ENCODE results near the gene TECR.
"Not testable (repeated sequence)": the region's sequence is repeated elsewhere in the genome, so short reads cannot be mapped to it uniquely, and the experiment has no call there.

Gene TECR

GRCh38 chr19:14585187-14585586, 55.8 kb downstream of the TECR start:
- DNase-seq (ENCODE audit: low spot score) = not testable (repeated sequence)

- DNase-seq (ENCODE audit: low spot score) = not testable (repeated sequence)
Observed at GRCh38 chr19:14589433-14589832, 60.0 kb downstream of the TECR start.

- no peak for DNase-seq (ENCODE audit: low spot score)
Observed at GRCh38 chr19:14595558-14595957, 66.2 kb downstream of the TECR start.

GRCh38 chr19:14599548-14600147, 70.3 kb downstream of the TECR start:
- DNase-seq (ENCODE audit: low spot score) = no peak

GRCh38 chr19:14603990-14604387, 74.6 kb downstream of the TECR start:
- no peak for DNase-seq (ENCODE audit: low spot score)

GRCh38 chr19:14606627-14607026, 77.2 kb downstream of the TECR start:
- DNase-seq (ENCODE audit: low spot score) = no peak

- DNase-seq (ENCODE audit: low spot score) = no peak
Observed at GRCh38 chr19:14611051-14611450, 81.7 kb downstream of the TECR start.

GRCh38 chr19:14612242-14612641, 82.8 kb downstream of the TECR start:
- DNase-seq (ENCODE audit: low spot score) = not testable (repeated sequence)

- DNase-seq (ENCODE audit: low spot score) = no peak
Observed at GRCh38 chr19:14612657-14613056, 83.3 kb downstream of the TECR start.

GRCh38 chr19:14613399-14614098, 84.2 kb downstream of the TECR start:
- DNase-seq (ENCODE audit: low spot score) = not testable (repeated sequence)

- DNase-seq (ENCODE audit: low spot score) = no peak
Observed at GRCh38 chr19:14614099-14614412, 84.7 kb downstream of the TECR start.
